Measurements from ENCODE around the gene CCSER1.
"Not testable (repeated sequence)": the region's sequence is repeated elsewhere in the genome, so short reads cannot be mapped to it uniquely, and the experiment has no call there.

Gene CCSER1

DNA sequence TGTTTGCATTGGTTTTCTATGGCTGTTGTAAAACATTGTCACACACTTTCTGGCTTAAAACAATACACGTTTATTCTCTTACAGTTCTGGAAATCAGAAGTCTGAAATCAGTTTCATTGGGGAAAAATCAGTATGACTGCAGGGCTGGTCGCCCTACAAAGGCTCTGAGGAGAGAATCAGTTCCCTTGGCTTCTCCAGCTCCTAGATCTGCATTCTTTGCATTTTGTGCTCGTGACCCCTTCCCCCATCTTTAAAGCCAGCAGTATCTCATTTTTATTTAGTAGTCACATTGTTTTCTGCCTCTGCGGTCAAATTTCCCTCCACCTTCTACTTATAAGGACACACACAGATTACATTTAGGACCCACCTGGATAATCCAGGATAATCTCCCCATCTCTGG lies 1326.9 kb downstream of the CCSER1 start:
- DNase-seq: no peak

- DNase-seq: not testable (repeated sequence)
Measured at GRCh38 chr4:91462566-91462965, 1335.4 kb downstream of the CCSER1 start.

DNA sequence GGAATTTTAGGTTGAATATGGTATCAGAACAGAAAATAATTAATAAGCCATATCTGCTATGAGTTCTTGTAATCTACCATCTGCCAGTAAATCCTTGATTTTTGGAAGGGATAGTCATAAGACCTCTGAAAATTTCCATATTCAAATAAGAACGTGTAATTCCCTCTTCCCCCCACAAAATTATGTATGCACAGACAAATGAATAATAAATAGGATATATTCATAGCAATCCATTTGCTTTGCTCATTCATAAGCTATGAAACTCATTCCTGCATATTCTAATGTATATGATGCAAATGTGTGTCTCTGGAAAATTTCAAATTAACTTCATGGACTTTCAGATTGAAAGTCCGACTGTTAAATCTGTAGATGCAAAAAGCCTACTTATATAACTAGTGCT lies 1343.5 kb downstream of the CCSER1 start:
- DNase-seq: no peak

DNA sequence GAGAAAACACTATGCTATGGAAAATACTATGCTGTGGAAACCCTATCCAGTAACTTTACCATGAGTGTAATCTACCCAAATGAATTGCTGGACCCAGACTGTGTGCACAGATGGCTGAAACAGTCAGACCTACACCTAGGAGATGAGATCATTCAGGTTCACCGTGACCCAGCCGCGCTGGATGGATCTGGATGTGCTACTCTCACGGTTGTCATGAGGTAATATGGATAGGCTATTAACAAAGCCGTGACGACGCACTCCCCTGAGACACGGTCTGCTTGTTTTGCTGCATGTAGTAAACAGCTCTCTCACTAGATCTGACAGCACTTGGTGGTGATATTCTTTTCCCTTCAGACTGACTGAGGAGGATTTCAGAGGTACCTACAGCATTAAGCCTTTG lies 1344.1 kb downstream of the CCSER1 start:
- DNase-seq: no peak

- DNase-seq: no peak
Measured at GRCh38 chr4:91472046-91472445, 1344.9 kb downstream of the CCSER1 start.

GRCh38 chr4:91485415-91485814 lies 1358.2 kb downstream of the CCSER1 start:
- no peak for DNase-seq

DNA sequence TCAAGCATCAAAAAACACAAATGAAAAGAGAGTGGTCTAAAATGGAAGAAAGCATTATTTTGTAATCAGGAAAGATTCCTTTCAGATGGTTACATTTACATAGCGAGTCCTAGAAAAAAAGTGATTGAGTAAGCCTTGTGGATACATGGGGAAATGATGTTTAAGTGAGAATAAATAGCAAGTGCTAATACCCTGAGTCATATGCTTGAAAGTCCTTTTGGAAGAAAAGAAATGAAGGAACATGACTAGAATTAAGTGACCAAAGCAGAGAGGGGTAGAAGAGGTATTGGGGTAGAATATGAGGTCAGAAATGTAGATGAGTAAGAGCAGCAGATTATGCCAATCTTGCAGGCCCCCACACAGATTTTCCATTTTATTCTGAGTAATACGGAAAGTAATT lies 1361.8 kb downstream of the CCSER1 start:
- DNase-seq: no peak

GRCh38 chr4:91497892-91498291 lies 1370.7 kb downstream of the CCSER1 start:
- no peak for DNase-seq

GRCh38 chr4:91502365-91502764 lies 1375.2 kb downstream of the CCSER1 start:
- DNase-seq: no peak

- DNase-seq: no peak
Measured at GRCh38 chr4:91513326-91513725, 1386.1 kb downstream of the CCSER1 start.

- no peak for DNase-seq
Measured at GRCh38 chr4:91519155-91519554, 1392.0 kb downstream of the CCSER1 start.

GRCh38 chr4:91525621-91526020 lies 1398.4 kb downstream of the CCSER1 start:
- DNase-seq: no peak

DNA sequence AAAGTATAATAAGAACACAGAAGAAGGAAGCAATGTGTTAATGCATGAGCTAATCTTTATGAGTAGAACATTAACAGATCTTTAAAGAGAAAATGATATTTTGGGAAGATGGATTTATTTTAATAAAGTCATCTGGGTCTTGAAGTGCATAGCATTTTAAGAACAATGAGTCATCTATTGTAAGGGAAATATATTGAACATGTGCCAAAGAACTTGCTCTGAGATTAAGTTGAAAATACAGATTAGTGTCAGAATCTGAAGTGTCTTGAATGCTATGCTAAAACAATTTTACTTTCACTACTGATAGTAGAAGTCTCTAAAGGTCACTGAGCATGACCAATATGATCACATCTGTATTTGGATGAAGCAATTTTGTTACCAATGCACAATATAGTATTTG lies 1399.9 kb downstream of the CCSER1 start:
- no peak for DNase-seq

DNA sequence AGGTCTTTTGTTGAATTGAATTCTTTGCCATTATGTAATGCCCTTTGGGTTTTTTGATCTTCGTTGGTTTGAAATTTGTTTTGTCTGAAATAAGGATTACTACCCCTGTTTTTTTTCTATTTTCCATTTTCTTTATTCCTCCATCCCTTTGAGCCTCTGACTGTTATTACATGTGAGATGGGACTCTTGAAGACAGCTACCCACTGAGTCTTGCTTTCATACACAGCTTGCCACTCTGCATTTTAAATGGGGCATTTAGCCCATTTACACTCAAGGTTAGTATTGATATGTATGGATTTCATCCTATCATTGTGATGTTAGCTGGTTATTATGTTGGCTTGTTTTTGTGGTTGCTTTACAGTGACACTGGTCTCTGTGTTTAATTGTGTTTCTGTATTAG lies 1440.4 kb downstream of the CCSER1 start:
- DNase-seq: no peak

DNA sequence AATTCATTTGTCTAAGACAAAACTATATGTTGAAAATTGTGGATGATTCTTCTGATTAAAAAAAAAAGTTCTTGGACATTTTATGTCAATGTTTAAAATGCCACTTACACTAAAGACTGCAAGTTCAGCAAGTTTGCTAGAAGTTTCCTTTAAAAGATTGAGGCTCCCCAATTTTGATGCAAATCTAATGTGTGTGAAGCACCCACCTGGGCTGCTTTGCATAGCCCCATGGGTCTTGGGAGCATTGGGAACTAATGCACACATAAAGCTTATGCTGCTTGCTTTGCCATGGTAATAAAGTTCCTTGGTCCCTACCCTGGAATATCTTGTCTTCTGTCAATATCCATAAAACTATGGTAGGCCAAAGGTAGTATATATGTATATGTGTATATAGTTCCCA lies 1450.7 kb downstream of the CCSER1 start:
- no peak for DNase-seq

- no peak for DNase-seq
Measured at GRCh38 chr4:91590260-91590659, 1463.1 kb downstream of the CCSER1 start.

DNA sequence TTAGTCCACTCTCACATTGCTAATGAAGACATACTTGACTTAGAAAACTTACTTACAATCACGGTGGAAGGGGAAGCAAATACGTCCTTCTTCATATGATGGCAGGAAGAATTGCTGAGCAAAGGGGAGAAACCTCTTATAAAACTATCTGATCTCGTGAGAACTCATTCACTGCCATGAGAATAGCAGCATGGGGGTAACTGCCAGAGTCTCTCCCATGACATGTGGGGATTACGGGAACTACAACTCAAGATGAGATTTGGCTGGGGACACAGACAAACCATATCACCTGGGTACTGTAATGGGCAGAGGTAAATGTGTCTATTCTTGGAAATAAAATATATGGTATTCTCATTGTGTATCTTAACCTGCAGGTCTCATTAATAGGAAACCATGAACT lies 1464.9 kb downstream of the CCSER1 start:
- DNase-seq: no peak

GRCh38 chr4:91596718-91597117 lies 1469.5 kb downstream of the CCSER1 start:
- DNase-seq: no peak

DNA sequence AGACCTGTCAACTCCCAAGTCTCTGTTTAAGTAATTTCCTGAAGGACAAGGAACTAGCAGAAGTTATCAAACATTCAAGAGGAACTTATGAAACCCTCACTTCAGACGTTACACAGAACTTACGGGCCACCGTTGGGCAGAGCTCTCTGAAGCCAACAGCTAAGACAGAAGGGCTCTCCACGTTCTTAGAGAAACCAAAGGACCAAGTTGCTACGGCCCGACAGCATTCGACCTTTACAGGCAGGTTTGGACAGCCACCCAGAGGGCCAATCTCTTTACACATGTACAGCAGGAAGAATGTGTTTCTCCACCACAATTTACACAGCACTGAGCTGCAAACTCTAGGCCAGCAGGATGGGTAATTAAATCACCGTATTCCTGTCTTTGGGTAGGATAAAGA lies 1471.5 kb downstream of the CCSER1 start:
- DNase-seq: no peak

DNA sequence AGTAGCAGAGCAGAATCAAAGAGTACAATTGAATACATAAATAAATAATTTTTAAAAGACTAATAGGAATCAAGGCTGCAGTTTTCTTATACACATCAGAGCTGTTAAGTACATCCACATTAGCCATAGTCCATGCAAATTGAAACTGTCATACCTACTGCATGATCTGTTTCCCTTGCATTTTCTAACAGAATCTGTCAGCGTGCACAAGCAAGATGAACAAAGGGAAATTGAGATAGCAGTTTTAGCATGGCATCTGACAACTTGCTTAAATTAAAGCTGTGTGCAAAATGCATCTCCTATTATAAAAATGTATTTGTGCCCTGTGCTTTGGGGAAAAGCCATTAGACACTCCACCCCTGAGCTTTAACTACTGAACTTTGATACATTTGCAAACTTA lies 1473.1 kb downstream of the CCSER1 start:
- DNase-seq: no peak

DNA sequence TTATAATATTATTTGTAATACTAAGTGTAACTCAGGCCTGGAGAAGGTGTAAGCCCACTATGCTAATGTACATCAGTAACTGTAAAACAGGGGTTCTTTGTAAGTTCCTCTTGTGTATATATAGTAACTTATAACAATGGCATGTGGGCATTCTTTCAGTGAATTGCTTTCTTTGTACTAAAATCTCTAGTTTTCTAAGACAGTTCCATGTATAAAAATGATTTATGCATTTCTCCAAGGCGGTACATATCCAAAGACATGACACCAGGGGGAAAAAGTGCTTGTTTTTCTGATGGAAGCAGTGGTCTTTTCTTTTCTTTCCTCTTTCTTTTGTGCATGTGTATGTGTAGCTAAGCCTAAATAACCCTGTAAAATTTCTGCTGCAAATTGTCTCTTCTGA lies 1474.2 kb downstream of the CCSER1 start:
- no peak for DNase-seq

GRCh38 chr4:91611782-91612181 lies 1484.6 kb downstream of the CCSER1 start:
- no peak for DNase-seq

- DNase-seq: no peak
Measured at GRCh38 chr4:91620952-91621351, 1493.8 kb downstream of the CCSER1 start.

DNA sequence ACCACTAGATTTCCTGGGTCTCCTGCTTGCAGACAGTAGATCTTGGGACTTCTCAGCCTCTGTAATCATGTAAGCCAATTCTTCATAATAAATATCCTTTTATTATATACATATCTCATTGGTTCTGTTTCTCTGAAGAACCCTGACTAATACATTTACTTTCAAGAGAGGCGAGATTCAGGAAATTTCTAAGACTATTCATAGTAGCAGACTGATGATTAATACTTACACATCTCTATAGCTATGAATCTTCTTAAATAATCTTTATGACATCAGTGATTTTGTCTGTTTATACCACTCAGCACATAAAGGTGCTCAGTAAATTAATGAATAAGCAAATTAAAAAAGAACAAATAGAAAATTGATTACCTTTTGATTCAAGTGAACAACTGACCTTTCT lies 1494.3 kb downstream of the CCSER1 start:
- DNase-seq: no peak

DNA sequence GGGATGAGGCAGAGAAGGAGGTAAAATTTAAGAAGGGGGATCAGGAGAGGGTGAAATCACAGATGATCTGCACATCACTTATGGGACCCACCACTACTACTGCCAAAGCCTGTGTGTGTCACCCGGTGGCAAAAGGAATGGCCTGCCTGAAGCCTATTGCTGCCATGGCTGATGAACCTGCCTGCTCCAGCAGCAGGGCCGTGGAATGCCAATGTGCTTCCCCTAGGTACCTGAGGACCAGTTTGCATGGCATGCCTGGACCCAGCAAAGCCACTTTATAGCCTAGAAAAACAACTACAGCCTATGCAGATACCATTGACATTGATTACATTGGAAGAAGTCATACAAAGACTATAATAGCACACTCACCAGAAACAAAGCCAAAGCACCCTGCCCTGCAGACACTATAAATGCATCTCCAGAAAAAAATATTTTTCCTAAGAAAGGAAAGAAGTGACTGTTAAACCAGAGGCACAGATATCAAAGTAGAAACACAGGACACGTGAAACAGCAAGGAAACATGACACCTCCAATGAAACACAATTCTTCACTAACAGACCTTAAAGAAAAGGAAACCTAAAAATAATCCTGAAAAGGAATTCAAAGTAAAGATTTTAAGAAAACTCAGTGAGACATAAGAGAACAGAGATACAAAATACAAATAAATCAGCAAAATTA lies 1495.9 kb downstream of the CCSER1 start:
- DNase-seq: no peak

GRCh38 chr4:91623603-91623967 lies 1496.4 kb downstream of the CCSER1 start:
- not testable (repeated sequence) for DNase-seq
